GM19324 (cell line): ENCODE results near the gene HSD17B14.
A peak's percentile ranks its signal among the peaks of the same experiment; 100 is the strongest.
"Not testable (repeated sequence)": the region's sequence is repeated elsewhere in the genome, so short reads cannot be mapped to it uniquely, and the experiment has no call there.

Experiments used
- ATAC-seq: cut with Tn5 transposase; IDR thresholded peaks from one replicate; pipeline ENCODE4 v1.9.1; 2021; ENCODE audit warnings: mild to moderate bottlenecking, moderate library complexity; ENCODE audit not compliant: unreplicated experiment, low FRiP score

The HSD17B14 gene

DNA sequence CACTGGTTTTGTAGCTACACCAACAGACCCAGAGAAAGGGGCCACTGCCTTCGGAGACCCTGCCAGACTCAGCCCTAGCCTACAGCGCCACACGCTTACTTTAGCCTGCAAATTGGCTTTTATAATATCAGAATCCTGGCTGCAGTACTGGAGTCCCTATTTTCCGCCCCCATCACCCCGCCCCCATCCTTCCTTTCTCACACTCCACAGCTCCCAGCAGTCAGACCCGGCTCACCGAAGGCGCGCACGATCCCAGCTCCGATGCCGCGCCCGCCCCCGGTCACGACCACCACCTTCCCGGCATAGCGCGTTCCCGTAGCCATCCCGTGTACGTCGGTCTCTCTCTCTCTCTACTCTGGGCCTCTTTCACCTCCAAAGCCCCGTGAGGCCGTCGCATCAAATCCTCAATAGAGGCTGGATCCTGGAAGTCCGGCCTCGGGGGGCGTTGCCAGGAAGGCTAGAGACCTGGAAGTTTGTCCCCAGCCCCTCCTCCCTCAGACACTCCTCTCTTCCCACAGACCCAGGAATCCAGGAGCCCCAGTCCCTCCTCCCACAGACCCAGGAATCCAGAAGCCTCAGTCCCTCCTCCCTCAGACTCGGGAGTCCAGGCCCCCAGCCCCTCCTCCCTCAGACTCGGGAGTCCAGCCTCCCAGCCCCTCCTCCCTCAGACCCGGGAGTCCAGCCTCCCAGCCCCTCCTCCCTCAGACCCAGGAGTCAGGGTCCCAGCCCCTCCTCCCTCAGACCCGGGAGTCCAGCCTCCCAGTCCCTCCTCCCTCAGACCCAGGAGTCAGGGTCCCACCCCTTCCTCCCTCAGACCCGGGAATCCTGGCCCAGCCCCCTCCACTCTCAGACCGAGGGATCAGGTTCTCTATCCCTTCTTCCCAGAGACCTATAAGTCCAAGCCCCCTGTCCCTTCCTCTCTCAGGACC, at the start of gene HSD17B14:
TSS of gene HSD17B14 (minus strand) at position 403 of the 929 bp plus-strand sequence. CDS start at position 323, 80 bp downstream.
- ATAC-seq, result no peak

DNA sequence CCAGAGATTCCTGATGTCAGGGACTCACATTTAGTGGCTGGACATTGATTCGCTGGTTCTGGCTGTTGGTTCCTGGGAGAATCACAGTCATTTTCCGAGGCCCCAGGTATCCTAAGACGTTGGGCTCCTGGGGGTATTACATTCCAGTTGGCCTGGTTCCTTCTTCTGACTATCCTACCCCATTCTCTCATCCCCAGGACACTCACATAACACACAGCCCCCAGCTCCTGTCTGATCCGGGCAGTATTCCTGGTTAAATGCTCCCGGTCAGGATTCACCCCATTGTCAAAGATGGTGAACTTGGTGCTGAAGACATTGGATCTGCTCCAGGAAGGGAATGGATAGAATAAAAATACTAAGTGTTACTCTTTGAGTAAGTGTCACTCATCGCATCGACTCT, 47.4 kb upstream of the HSD17B14 start:
- ATAC-seq, result no peak

DNA sequence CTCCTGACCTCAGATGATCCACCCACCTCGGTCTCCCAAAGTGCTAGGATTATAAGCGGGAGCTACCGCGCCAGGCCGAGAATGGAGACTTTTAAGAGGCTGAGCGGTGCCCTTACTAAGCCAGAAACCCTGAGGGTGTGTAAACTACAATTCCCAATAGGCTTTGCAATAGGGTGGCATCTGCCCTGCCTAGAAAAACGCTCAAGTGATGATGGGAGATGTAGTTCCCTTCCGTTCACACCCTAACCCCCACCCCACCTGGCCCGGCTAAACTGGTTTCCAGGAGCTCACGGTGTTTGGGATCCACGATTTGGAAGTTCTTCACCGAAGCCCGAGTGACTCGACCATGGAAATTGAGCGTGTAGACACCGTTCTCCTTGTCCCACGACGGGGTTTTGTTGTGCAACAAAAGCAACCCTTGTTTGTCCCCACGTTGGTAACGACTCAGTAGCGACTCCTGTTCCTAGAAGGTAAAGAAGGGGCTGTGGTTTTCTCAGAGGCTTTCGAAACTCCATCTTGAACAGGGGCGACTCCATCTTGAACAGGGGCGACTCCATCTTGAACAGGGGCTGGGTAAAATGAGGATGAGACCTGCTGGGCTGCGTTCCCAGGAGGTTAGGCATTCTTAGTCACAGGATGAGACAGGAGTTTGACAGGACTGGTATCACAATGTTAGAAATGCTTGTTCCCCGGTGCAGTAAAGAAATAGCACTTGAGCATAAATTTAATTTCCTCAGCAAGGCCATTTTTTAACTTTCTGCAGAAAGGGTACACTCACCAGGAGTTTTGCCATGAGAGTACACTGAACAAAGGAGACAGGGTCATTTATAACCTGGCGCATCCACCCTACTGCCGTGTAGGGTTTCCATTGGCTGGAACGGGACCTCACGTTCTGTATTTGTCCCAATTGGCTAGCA, 45.7 kb upstream of the HSD17B14 start:
- no peak for ATAC-seq

DNA sequence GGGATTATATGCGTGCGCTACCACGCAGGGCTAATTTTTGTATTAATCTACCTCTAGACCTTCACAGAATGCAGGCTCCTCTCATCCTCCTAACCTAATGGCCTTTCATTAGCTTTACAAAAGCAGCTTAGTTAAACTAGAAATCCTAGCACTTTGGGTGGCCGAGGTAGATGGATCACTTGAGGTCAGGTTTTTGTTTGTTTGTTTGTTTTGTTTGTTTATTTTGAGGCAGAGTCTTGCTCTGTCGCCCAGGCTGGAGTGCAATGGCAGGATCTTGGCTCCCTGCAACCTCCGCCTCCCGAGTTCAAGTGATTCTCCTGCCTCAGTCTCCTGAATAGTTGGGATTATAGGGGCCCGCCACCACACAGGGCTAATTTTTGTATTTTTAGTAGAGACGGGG, 43.4 kb upstream of the HSD17B14 start:
- not testable (repeated sequence) for ATAC-seq

DNA sequence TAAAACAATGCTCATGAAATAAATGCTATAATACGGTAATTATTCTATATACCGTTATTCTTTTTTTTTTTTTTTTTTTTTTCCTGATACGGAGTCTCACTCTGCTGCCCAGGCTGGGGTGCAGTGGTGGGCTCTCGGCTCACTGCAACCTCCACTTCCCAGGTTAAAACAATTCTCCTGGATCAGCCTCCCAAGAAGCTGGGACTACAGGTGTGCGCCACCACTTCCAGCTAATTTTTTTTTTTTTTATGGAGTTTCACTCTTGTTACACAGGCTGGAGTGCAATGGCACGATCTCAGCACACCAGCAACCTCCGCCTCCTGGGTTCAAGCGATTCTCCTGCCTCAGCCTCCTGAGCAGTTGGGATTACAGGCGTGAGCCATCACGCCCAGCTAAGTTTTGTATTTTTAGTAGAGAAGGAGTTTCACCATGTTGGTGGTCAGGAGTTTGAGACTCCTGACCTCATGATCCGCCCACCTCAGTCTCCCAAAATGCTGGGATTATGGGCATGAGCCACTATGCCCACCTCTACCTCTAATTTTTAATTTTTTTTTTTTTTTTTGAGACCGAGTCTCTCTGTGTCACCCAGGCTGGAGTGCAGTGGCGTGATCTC, 42.8 kb upstream of the HSD17B14 start:
- ATAC-seq, result no peak

DNA sequence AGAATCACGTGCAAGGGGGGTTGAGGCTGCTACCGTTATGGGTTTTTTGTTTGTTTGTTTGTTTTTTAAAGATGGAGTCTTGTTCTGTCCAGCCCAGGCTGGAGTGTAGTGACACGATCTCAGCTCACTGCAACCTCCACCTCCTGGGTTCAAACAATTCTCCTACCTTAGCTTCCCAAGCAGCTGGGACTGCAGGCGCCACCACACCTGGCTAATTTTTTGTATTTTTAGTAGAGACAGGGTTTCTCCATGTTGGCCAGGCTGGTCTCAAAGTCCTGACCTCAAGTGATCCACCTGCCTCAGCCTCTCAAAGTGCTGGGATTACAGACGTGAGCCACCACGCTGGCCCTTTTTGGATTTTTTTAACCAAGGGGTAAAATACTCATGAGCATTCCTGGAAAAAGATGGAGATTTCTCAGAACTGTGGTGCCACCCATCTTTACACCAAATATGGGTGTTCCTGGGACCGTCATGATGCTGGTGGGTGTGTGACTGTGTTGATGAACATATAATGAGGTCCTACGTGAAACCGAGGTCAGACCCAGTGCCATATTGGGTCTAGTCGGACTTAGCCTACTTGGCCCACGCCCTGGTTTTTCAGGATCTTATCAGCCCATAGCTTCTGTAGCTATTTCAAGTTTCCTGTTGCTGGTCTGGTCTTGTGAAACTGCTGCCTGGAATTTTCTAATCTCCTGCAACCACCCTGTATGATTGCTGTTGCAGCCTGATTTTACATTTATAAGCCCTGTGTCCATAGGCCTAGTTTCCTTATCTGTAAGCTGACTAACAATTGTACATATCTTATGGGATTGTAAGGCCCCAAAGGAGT, 42.1 kb upstream of the HSD17B14 start:
- no peak for ATAC-seq

DNA sequence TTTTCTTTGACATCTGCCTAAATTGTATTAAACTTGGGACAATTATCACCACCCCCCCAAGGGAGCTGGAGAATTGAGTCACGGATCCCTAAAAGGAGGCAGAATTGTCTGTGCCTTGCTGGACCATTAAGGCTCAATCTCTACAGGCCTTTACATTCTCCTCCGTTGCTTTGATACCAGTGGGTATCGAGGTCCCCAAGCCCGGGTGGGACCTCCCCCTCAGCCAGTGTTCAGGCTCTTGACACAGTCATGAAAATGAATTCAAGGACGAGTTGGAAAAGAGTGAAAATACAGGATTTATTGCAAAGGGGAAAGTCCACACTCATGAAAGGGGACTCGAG, 41.5 kb upstream of the HSD17B14 start:
- ATAC-seq, result no peak

DNA sequence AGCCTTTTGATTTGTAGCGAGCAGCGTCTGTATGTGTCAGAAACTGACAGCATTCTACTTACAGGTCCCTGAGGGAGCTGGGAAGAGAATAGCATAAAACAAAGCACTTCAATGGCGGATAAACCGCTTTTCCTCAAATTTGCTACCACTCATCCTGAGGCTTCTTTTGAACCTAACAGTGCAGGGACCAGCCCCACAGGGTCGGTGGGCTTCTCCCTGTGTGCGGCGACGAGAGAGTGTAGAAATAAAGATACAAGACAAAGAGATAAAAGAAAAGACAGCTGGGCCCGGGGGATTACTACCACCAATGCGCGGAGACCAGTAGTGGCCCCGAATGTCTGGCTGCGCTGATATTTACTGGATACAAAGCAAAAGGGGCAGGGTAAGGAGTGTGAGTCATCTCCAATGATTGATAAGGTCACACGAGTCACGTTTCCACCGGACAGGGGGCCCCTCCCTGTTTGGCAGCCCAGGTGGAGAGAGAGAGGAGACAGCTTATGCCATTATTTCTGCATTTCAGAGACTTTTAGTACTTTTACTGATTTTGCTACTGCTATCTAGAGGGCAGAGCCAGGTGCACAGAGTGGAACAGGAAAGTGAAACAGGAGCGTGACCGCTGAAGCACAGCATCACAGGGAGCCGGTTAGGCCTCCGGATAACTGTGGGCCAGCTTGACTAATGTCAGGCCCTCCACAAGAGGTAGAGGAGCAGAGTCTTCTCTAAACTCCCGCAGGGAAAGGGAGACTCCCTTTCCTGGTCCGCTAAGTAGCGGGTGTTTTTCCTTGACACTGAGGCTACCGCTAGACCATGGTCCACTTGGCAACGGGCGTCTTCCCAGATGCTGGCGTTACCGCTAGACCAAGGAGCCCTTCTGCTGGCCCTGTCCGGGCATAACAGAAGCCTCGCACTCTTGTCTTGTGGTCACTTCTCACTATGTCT, 40.0 kb upstream of the HSD17B14 start:
- not testable (repeated sequence) for ATAC-seq

DNA sequence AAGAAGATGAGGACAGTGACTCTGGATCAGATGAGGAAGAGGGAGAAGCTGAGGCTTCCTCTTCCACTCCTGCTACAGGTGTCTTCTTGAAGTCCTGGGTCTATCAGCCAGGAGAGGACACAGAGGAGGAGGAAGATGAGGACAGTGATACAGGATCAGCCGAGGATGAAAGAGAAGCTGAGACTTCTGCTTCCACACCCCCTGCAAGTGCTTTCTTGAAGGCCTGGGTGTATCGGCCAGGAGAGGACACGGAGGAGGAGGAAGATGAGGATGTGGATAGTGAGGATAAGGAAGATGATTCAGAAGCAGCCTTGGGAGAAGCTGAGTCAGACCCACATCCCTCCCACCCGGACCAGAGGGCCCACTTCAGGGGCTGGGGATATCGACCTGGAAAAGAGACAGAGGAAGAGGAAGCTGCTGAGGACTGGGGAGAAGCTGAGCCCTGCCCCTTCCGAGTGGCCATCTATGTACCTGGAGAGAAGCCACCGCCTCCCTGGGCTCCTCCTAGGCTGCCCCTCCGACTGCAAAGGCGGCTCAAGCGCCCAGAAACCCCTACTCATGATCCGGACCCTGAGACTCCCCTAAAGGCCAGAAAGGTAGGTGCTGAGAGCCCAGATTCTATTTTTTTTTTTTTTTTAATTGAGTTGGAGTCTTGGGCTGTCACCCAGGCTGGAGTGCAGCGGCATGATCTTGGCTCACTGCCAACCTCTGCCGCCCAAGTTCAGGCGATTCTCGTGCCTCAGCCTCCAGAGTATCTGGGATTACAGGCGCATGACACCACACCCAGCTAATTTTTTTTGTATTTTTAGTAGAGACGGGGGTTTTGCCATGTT, 38.2 kb upstream of the HSD17B14 start:
- ATAC-seq, result no peak

DNA sequence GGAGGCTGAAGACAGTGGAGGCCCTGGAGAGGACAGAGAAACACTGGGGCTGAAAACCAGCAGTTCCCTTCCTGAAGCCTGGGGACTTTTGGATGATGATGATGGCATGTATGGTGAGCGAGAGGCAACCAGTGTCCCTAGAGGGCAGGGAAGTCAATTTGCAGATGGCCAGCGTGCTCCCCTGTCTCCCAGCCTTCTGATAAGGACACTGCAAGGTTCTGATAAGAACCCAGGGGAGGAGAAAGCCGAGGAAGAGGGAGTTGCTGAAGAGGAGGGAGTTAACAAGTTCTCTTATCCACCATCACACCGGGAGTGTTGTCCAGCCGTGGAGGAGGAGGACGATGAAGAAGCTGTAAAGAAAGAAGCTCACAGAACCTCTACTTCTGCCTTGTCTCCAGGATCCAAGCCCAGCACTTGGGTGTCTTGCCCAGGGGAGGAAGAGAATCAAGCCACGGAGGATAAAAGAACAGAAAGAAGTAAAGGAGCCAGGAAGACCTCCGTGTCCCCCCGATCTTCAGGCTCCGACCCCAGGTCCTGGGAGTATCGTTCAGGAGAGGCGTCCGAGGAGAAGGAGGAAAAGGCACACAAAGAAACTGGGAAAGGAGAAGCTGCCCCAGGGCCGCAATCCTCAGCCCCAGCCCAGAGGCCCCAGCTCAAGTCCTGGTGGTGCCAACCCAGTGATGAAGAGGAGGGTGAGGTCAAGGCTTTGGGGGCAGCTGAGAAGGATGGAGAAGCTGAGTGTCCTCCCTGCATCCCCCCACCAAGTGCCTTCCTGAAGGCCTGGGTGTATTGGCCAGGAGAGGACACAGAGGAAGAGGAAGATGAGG, 37.4 kb upstream of the HSD17B14 start:
- no peak for ATAC-seq

DNA sequence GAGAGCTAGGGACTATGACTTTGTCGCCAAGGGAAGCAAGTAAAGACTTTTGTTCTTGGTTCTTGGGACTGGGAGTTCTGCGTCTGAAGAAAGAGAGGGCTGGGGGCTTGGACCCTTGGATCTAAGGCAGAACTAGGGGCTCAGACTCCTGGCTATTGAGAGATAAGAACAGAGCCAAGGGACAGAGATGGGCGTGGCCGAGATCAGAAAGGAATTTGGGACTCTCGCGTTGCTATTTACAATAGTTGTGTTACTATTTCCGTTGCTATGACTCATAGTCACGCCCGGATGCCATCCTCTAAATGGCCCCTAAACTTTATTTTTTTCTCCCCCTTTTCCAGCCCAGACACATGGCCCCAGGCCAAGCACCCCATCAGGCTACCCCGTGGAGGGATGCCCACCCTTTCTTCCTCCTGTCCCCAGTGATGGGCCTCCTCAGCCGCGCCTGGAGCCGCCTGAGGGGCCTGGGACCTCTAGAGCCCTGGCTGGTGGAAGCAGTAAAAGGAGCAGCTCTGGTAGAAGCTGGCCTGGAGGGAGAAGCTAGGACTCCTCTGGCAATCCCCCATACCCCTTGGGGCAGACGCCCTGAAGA, 36.7 kb upstream of the HSD17B14 start:
- ATAC-seq, result no peak

DNA sequence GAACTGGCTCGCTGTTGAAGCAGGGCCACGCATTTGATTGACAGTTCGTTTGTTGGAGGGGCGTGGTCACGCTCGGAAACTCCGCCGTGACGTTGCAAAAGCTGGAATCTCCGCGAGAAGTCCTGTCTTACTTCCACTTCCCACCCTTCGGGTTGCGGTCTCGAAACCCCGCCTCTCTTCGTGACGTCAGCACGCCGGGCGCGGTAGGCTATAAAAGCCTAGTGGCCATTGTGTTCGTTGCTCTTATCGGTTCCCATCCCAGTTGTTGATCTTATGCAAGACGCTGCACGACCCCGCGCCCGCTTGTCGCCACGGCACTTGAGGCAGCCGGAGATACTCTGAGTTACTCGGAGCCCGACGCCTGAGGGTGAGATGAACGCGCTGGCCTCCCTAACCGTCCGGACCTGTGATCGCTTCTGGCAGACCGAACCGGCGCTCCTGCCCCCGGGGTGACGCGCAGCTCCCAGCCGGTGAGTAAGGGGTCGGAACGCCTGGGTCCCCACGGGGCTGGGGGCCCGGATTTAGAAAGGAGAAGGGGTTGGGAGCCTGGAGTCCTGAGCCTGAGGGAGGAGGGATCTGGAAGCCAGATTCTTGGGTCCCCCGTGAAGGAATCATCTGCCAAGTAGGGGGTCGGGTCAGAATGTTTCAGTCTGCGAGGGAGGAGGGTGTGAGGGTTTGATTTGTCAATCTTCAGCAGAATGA, 36.0 kb upstream of the HSD17B14 start, which contains the start of gene PPP1R15A:
TSS of gene PPP1R15A (plus strand) at position 240 of the 702 bp plus-strand sequence. CDS start 813 bp downstream, outside the sequence.
- ATAC-seq, result peak; percentile 67

DNA sequence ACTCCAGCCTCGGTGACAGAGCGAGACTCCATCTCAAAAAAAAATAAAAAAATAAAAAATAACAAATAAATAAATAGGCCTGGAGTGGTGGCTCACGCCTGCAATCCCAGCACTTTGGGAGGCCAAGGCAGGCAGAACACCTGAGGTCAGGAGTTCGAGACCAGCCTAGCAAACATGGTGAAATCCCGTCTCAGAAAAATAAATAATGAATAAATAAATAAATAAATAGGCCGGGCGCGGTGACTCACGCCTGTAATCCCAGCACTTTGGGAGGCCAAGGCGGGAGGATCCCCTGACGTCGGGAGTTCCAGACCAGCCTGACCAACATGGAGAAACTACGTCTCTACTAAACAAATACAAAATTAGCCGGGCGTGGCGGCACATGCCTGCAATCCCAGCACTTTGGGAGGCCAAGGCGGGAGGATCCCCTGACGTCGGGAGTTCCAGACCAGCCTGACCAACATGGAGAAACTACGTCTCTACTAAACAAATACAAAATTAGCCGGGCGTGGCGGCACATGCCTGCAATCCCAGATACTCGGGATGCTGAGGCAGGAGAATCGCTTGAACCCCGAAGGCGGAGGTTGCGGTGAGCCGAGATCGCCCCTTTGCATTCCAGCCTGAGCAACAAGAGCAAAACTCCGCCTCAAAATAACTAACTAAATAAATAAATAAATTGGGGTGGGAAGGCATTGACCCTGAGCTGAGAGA, 35.3 kb upstream of the HSD17B14 start:
- not testable (repeated sequence) for ATAC-seq

DNA sequence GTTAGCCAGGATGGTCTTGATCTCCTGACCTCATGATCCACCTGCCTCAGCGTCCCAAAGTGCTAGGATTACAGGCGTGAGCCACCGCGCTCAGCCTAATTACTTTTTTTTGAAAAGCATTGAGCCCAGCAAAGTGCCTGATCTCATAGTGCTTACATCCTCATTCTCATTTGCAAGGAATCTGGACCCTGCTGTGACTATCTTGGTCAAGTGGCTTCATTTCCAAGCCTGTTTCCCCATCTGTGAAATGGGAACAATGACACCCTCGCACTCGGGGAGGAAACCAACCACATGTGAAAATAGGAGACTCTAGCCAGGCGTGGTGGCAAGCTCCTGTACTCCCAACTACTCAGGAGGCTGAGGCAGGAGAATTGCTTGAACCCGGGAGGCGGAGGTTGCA, 33.8 kb upstream of the HSD17B14 start:
- ATAC-seq, result no peak

DNA sequence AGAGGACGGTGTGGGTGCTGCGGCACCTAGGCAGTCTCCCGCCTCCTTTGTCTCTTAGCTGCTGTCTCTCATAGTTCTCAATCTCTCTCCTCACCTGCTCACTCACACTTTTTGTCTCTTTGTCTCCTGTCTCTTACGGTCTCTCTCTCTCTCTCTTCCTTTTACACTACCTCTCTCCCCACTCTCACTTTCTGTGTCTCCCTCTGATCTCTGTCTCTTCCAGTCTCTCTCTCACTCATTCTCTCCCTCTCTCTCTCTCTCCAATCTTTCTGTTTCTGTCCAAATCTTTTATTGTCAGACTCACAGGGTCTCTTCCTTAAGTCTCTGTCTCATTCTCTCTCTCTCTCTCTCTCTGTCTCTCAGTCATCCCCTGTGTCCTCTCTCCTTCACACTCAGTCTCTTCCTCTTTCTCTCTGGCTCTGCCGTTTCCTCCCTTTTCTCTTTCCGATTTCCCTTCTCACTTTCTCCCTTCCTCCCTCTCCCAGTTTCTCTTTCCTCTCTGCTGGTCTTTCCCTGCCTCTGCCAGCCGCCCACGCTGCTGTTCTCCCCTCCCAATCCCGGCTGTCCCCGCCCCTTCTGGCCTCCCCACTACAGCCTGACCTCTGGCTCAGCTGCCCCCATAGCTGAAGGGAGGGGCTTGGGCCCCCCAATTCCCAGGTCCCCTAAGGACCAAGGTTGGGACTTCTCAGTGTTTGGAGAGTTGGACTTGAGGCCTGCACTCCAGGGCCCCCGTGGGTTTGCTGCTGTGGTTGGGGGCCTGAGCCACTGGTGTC, 32.0 kb upstream of the HSD17B14 start, which contains the start of gene PLEKHA4:
TSS of gene PLEKHA4 (minus strand) at position 504 of the 773 bp plus-strand sequence. CDS start 997 bp downstream, outside the sequence.
- no peak for ATAC-seq
